Parathyroid adenoma (tissue), 2 donors: ENCODE measurements around the gene NOL4L.
A peak's percentile ranks its signal among the peaks of the same experiment; 100 is the strongest.

Experiments used
- H2AFZ ChIP-seq: fragments of 300-600 bp; sonication (generic); one replicate; pipeline ENCODE4 v1.7.0; 2017; ENCODE audit warnings: antibody characterized with exemption, mild to moderate bottlenecking
- H3K27ac ChIP-seq: fragments of 300-600 bp; sonication (generic); one replicate; pipeline ENCODE4 v1.7.0; 2017
- H3K27me3 ChIP-seq: fragments of 300-600 bp; sonication (generic); one replicate; pipeline ENCODE4 v1.7.0; 2017; ENCODE audit warnings: low read length; ENCODE audit not compliant: control insufficient read depth, insufficient read depth
- H3K36me3 ChIP-seq: fragments of 300-600 bp; sonication (generic); one replicate; pipeline ENCODE4 v1.7.0; 2017; ENCODE audit warnings: low read length; ENCODE audit not compliant: control insufficient read depth, insufficient read depth
- H3K4me1 ChIP-seq: fragments of 300-600 bp; sonication (generic); one replicate; pipeline ENCODE4 v1.7.0; 2017; ENCODE audit warnings: control low read depth
- H3K4me2 ChIP-seq: fragments of 300-600 bp; sonication (generic); one replicate; pipeline ENCODE4 v1.7.0; 2017; ENCODE audit warnings: low read length
- H3K4me3 ChIP-seq: fragments of 300-600 bp; sonication (generic); one replicate; pipeline ENCODE4 v1.7.0; 2017; ENCODE audit warnings: low read depth, low read length
- H3K79me2 ChIP-seq: fragments of 300-600 bp; sonication (generic); one replicate; pipeline ENCODE4 v1.7.0; 2017; ENCODE audit warnings: control low read depth
- H3K9ac ChIP-seq: fragments of 300-600 bp; sonication (generic); one replicate; pipeline ENCODE4 v1.7.0; 2017; ENCODE audit warnings: mild to moderate bottlenecking
- H3K9me3 ChIP-seq: fragments of 300-600 bp; sonication (generic); one replicate; pipeline ENCODE4 v1.7.0; 2017; ENCODE audit warnings: low read length; ENCODE audit not compliant: control insufficient read depth
- CTCF ChIP-seq: fragments of 300-600 bp; sonication (generic); IDR thresholded peaks from one replicate; pipeline ENCODE4 v1.7.0; 2017; ENCODE audit warnings: antibody characterized with exemption, mild to moderate bottlenecking
- donor health status: primary hyperparathyroidism.

The NOL4L gene

GRCh38 chr20:32484958-32485769, 100.0 kb downstream of the NOL4L start:
- peaks cover 15% of the 10 kb centered on the region for H3K4me1 ChIP-seq
- H2AFZ ChIP-seq: peak overlapping the region; percentile 48
- H3K27me3 ChIP-seq: no peaks in the 10 kb centered on the region
- peak overlapping the region; percentile 94 for H3K4me2 ChIP-seq
- H3K9me3 ChIP-seq: no peaks in the 10 kb centered on the region
- peak overlapping the region; percentile 68 for H3K4me3 ChIP-seq
- H3K27ac ChIP-seq: peak overlapping the region; percentile 47
- no peaks in the 10 kb centered on the region for H3K36me3 ChIP-seq
- peak; percentile 87 for TF ChIP-seq CTCF
- H3K79me2 ChIP-seq: no peaks in the 10 kb centered on the region
- H3K9ac ChIP-seq: no peak overlapping the region

- peak overlapping the region; percentile 70 for H2AFZ ChIP-seq
- peak overlapping the region; percentile 68 for H3K4me3 ChIP-seq
- H3K4me2 ChIP-seq: peak overlapping the region; percentile 94
- peaks cover 18% of the 10 kb centered on the region for H3K4me1 ChIP-seq
- TF ChIP-seq CTCF: no peak
- no peaks in the 10 kb centered on the region for H3K9me3 ChIP-seq
- no peaks in the 10 kb centered on the region for H3K27me3 ChIP-seq
- no peaks in the 10 kb centered on the region for H3K36me3 ChIP-seq
- H3K9ac ChIP-seq: no peak overlapping the region
- H3K27ac ChIP-seq: peak overlapping the region; percentile 60
- peaks cover 6% of the 10 kb centered on the region for H3K79me2 ChIP-seq
Measured at GRCh38 chr20:32484225-32484957, 100.7 kb downstream of the NOL4L start.

- peak overlapping the region; percentile 61 for H3K27ac ChIP-seq
- no peaks in the 10 kb centered on the region for H3K9me3 ChIP-seq
- H3K4me1 ChIP-seq: peaks cover 18% of the 10 kb centered on the region
- H3K4me3 ChIP-seq: peak overlapping the region; percentile 68
- H3K9ac ChIP-seq: no peak overlapping the region
- no peak for TF ChIP-seq CTCF
- no peaks in the 10 kb centered on the region for H3K36me3 ChIP-seq
- H2AFZ ChIP-seq: peak overlapping the region; percentile 70
- peak overlapping the region; percentile 94 for H3K4me2 ChIP-seq
- peaks cover 10% of the 10 kb centered on the region for H3K79me2 ChIP-seq
- H3K27me3 ChIP-seq: no peaks in the 10 kb centered on the region
Measured at GRCh38 chr20:32483351-32484224, 101.5 kb downstream of the NOL4L start.

GRCh38 chr20:32482442-32483261, 102.5 kb downstream of the NOL4L start:
- H3K4me2 ChIP-seq: peak overlapping the region; percentile 79
- TF ChIP-seq CTCF: no peak
- H2AFZ ChIP-seq: peak overlapping the region; percentile 28
- peaks cover 18% of the 10 kb centered on the region for H3K4me1 ChIP-seq
- no peaks in the 10 kb centered on the region for H3K36me3 ChIP-seq
- peak overlapping the region; percentile 63 for H3K4me3 ChIP-seq
- H3K9ac ChIP-seq: no peak overlapping the region
- H3K79me2 ChIP-seq: peaks cover 18% of the 10 kb centered on the region
- H3K27me3 ChIP-seq: no peaks in the 10 kb centered on the region
- H3K9me3 ChIP-seq: no peaks in the 10 kb centered on the region
- peak overlapping the region; percentile 81 for H3K27ac ChIP-seq
